Measurements from ENCODE around the gene SLC25A27.

Gene SLC25A27

DNA sequence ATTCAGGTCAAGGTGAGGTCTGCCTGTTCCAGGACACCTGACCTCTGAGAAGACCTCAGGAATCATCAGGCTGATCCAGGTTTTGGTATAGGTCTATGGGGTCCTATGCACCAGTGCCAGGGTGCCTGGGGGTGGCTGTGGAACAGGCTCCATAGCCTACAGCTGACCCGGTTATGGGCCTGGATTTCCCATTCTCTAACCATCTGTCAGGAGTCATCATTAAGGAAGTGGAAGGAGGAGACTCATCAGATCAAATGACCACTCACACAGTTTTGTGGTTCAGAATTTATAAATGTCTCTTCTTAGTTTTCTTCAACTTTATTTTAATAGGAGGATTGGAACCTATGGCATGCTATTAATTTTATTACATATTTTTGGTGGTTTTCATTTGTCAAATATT, 67.6 kb downstream of the SLC25A27 start:
- no peak for DNase-seq

Measured in activated CD4-positive, alpha-beta T cell treated with anti-CD3 and anti-CD28 coated beads for 48 hours (primary cell).